SKM-1 treated with dmso at 0.1 percent for 144 hours (cell line): Measurements from ENCODE around the gene RPP30.
"Not testable (repeated sequence)": the region's sequence is repeated elsewhere in the genome, so short reads cannot be mapped to it uniquely, and the experiment has no call there.

Experiments used
- DNase-seq: peaks from one replicate; lab custom pipeline; 2025; ENCODE audit not compliant: unreplicated experiment; lab: John Stamatoyannopoulos, UW

The RPP30 gene

GRCh38 chr10:90939116-90939515, 67.3 kb downstream of the RPP30 start:
- no peak for DNase-seq

- no peak for DNase-seq
Observed at GRCh38 chr10:90939648-90940047, 67.9 kb downstream of the RPP30 start.

- DNase-seq: not testable (repeated sequence)
Observed at GRCh38 chr10:90942980-90943379, 71.2 kb downstream of the RPP30 start.

- DNase-seq: no peak
Observed at GRCh38 chr10:90944749-90945148, 73.0 kb downstream of the RPP30 start.

- no peak for DNase-seq
Observed at GRCh38 chr10:90945491-90946070, 73.8 kb downstream of the RPP30 start.

- DNase-seq: no peak
Observed at GRCh38 chr10:90947030-90947960, 75.5 kb downstream of the RPP30 start.
